WERI-Rb-1 (cell line): ENCODE measurements around the gene ADIRF.

Source experiments
- DNase-seq: peaks from one replicate; pipeline ENCODE4 v3.0.0-alpha.2; 2020
- H3K27ac ChIP-seq: fragments of 250-450 bp; sonication (Bioruptor Pico); 2 replicates; pipeline ENCODE4 v1.5.1; 2020; ENCODE audit warnings: mild to moderate bottlenecking, moderate library complexity
- H3K27me3 ChIP-seq: fragments of 250-450 bp; sonication (Bioruptor Pico); 2 replicates; pipeline ENCODE4 v1.5.1; 2021; ENCODE audit warnings: mild to moderate bottlenecking, low read depth, moderate library complexity; ENCODE audit not compliant: insufficient read depth, severe bottlenecking
- H3K36me3 ChIP-seq: fragments of 250-450 bp; sonication (Bioruptor Pico); 2 replicates; pipeline ENCODE4 v1.5.1; 2020; ENCODE audit warnings: mild to moderate bottlenecking, moderate library complexity
- H3K4me3 ChIP-seq: 2 replicates; pipeline ENCODE4 v1.5.1; 2011; ENCODE audit warnings: low read depth, mild to moderate bottlenecking, control low read depth, low read length
- H3K9me3 ChIP-seq: fragments of 250-450 bp; sonication (Bioruptor Pico); 2 replicates; pipeline ENCODE4 v1.5.1; 2021; ENCODE audit warnings: mild to moderate bottlenecking, moderate library complexity; ENCODE audit not compliant: severe bottlenecking
- TF ChIP-seq, protein P1 (sequence below): IDR thresholded peaks from 2 replicates; pipeline ENCODE4 v1.5.1; 2011; ENCODE audit warnings: low read depth, mild to moderate bottlenecking, control low read depth, inconsistent platforms, low read length

Gene ADIRF

DNA sequence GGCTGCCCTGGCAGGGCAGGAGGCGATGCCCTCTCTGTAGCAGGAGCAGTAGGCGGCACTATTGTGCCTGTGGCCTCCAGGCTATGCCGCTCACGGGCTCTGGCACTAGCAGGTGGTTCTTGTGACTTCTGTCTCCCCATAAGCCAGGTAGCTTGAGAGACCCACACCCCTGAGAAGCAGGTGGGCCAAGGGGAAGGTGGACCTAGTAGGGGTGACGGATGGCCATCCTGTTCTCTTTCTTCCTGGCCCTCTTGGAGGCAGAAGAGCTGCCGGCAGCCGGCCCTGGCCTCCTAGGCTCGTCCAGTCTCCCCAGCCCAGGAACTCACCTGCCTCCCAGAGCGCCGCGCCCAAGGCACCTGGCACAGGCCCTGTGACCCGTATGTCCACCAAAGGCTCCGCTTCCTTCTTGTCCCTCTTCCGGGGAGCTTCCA is 26.3 kb upstream of the ADIRF start:
- Histone ChIP-seq H3K4me3 (no peak overlapping the region), H3K27me3 (no peaks in the 10 kb centered on the region), H3K9me3 (no peaks in the 10 kb centered on the region), H3K36me3 (no peaks in the 10 kb centered on the region), H3K27ac (no peak overlapping the region)
- TF ChIP-seq, protein P1, sequence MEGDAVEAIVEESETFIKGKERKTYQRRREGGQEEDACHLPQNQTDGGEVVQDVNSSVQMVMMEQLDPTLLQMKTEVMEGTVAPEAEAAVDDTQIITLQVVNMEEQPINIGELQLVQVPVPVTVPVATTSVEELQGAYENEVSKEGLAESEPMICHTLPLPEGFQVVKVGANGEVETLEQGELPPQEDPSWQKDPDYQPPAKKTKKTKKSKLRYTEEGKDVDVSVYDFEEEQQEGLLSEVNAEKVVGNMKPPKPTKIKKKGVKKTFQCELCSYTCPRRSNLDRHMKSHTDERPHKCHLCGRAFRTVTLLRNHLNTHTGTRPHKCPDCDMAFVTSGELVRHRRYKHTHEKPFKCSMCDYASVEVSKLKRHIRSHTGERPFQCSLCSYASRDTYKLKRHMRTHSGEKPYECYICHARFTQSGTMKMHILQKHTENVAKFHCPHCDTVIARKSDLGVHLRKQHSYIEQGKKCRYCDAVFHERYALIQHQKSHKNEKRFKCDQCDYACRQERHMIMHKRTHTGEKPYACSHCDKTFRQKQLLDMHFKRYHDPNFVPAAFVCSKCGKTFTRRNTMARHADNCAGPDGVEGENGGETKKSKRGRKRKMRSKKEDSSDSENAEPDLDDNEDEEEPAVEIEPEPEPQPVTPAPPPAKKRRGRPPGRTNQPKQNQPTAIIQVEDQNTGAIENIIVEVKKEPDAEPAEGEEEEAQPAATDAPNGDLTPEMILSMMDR, result no peak
- DNase-seq, result no peak

DNA sequence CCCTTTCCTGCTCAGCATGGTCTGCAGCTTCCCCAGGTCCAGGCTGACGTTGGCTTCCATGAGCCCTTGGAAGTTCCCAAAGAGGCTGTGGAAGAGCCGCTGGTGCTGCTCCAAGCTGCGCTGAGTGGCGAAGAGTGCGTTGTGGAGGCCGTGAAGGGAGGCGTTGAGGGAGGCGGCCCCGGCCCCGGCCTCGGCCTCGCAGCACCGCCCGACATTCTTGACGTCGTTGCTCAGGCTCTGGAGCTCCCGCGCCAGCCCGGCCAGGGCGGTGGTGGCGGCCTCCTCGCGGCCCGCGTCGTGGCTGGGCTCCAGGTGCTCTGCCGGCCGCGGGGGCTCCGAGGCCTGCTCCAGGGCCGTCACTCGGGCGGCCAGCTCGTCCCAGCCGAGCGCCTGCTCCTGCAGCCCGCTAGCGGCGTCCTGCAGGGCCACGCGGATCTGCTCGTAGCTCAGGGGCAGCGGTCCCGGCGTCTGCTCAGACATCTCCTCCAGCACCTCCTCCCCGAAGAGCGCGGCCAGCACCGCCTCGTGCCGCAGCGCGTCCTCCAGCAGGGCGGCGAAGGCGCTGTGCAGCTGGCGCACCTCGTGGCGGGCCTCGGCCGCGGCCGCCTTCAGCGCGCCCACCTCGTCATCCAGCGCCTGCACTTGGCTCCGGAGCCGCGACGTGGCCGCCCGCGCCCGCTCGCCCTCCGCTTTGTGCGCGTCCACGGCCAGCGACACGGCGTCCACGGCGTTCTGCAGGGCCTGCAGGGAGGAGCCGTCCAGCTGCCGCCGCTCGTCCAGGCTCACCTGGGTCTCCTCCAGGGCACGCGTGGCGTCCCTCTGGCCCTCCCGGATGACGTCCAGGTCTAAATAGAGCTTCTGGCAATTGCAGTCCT is 25.6 kb upstream of the ADIRF start:
- TF ChIP-seq, protein P1, result no peak
- no peak for DNase-seq

DNA sequence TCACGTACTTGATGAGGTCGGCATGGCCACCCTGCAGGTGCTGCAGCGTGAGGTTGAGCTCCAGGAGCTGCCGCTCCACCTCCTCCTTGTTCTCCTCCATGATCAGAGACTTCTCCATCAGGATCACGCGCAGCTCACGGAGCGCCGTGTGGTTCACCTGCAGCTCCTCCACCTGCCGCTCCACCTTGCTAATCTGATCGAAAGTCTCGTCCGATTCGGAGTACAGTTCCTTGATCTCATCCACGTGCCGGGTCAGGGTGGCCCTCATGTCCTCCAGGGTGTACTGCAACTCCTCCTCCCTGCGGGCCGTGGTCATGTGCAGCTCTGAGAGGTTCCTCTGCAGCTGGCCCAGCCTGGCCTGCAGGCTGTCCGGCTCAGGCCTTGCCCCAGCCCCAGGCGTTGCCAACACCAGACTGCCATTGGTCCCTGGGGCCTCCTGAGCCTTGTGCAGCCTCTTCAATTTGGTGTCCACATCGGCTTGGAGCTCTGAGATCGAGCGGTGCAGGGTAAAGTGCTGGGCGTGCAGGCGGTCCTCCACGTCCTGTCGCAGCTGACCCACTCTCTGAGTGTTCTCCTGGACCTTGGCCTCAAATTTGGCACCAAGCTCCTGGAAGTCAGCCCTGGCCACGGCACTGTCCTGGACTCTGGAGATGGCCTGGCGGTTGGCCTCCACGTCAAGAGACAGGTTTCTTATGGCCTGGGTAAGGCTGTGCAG is 24.8 kb upstream of the ADIRF start:
- no peak for DNase-seq
- Histone ChIP-seq H3K27ac (no peak overlapping the region), H3K36me3 (no peaks in the 10 kb centered on the region), H3K4me3 (no peak overlapping the region), H3K27me3 (no peaks in the 10 kb centered on the region), H3K9me3 (no peaks in the 10 kb centered on the region)
- TF ChIP-seq, protein P1, result no peak

More for the DNA sequence above, 25.6 kb upstream of the ADIRF start:
- Histone ChIP-seq H3K9me3 (no peaks in the 10 kb centered on the region), H3K36me3 (no peaks in the 10 kb centered on the region), H3K27ac (no peak overlapping the region), H3K4me3 (no peak overlapping the region), H3K27me3 (no peaks in the 10 kb centered on the region)

DNA sequence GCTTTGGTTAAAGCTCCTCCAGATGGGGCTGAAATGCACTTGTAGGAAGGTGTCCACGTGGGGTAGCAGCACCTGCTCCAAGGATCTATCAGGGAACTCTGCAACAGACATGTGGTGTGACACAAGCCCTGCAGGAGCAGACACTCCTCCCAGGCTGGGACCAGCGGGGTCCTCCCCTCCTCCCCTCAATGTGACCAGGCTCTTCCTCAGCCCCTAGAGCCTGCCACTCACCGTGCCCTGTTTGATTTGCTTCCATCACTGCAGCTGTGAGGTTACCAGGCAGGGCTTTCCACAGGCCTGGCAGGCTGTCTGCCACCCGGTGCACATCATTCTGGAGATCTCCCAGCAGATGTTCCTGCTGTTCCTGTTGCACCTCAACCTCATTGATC is 24.3 kb upstream of the ADIRF start:
- TF ChIP-seq, protein P1, result 0 out of 2 replicates have a peak, but pooled peaks have one; percentile 4
- Histone ChIP-seq H3K36me3 (no peaks in the 10 kb centered on the region), H3K4me3 (no peak overlapping the region), H3K27me3 (no peaks in the 10 kb centered on the region), H3K9me3 (no peaks in the 10 kb centered on the region), H3K27ac (no peak overlapping the region)
- no peak for DNase-seq

DNA sequence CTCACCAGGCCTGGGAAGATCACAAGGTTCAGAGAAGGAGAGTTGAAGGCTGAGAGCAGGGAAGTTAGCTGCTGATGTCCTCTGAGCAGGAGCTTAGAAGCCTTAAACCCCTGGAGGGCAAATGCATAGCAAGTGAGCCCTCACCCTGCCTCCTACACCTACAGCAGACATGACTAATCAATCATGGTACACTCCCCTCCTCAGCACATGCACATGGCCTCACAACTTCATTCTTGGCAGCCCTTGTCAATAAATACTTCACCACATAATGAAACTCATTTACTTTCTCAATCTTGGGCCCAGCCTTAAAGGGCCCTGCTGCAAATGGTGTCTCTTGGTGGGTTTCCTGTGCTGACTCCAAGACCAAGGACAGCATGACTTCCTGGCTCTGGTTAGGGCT is 23.8 kb upstream of the ADIRF start:
- no peaks in the 10 kb centered on the region for H3K36me3 ChIP-seq
- H3K9me3 ChIP-seq, result no peaks in the 10 kb centered on the region
- no peak overlapping the region for H3K4me3 ChIP-seq
- TF ChIP-seq, protein P1, result no peak
- DNase-seq, result no peak
- no peaks in the 10 kb centered on the region for H3K27me3 ChIP-seq
- no peak overlapping the region for H3K27ac ChIP-seq
